ENCODE data around the gene KIAA0232.
A peak's percentile ranks its signal among the peaks of the same experiment; 100 is the strongest.

DNA sequence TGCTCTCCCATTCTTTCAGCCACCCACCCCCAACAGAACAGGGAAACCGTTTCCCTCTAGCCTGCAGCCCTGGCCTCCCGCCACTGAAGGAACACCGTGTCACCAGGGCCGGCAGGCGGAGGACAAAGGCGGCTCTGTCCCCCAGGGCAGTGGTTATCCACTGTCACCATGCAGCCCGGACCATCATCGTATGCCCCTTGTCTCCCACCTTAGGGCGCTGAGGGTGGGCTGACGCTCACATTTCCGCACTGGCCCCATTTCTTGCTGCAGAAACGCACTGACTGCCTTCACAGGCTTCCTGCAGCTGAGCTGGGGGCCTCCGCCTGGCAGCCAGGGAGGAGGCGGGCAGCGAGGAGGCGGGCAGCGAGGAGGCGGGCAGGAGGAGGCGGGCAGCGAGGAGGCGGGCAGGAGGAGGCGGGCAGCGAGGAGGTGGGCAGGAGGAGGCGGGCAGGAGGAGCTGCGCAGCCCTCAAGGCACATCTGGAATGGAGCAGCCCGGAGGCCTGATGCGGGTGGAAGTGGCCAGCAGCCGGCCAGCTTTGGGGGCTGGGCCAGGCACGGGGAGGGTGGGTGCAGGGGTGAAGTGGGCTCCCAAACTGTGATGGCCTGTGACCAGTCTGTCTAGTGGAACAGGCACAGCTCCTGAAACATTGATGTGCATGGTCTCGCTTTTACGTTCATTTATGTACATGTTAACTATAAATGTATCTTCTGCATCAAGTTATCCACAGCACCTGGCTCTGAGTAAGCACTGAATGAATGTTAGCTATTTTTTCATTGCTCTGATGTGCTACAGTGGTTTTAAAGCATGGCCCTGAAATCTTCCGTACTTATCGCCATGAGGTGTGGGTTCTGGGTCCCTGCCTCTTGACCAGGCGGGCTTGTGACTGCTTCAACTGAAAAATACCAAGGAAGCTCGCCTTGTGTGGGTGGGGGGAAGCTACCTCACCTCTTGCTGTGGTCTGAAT, 20.6 kb upstream of the KIAA0232 start:
- no peak; the same call in 1 of the 2 replicates for TF ChIP-seq RAD21 (IDR thresholded peaks at IDR 0.05; ENCODE audit: low read depth)
- TF ChIP-seq MAX (IDR thresholded peaks at IDR 0.05), result no peak; the same call in 1 of the 2 replicates
- TF ChIP-seq EGR1 (IDR thresholded peaks at IDR 0.05), result peak; percentile 89
- TF ChIP-seq YY1 (IDR thresholded peaks at IDR 0.05; ENCODE audit: low read depth), result no peak
- no peak for TF ChIP-seq CEBPB (IDR thresholded peaks at IDR 0.05)
- 0 out of 2 replicates have a peak, but pooled peaks have one; percentile 40 for TF ChIP-seq EP300 (IDR thresholded peaks at IDR 0.05; ENCODE audit: borderline replicate concordance)
